ENCODE results near the gene TEX52.

DNA sequence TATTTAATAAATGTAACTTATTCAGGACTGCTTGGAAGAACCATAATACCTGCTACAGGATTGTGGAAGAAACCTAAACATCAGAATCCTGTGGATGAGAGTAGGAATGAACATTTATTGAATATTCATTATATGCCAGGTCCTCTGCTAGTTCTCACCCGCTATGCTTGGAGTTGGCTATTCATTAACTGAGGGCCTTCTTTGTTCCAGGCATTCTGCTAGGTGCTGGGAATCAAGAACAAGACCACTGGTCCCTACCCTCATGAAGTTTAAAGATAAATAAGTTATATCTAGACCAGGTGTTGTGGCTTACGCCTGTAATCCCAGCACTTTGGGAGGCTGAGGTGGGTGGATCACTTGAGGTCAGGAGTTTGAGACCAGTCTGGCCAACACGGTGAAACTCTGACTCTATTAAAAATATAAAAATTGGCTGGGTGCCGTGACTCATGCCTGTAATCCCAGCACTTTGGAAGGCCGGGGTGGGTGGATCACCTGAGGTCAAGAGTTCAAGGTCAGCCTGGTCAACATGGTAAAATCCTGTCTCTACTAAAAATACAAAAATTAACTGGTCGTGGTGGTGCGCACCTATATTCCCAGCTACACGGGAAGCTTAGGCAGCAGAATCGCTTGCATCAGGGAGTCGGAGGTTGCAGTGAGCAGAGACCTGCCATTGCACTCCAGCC, 30.1 kb upstream of the TEX52 start:
- TF ChIP-seq, protein P1, sequence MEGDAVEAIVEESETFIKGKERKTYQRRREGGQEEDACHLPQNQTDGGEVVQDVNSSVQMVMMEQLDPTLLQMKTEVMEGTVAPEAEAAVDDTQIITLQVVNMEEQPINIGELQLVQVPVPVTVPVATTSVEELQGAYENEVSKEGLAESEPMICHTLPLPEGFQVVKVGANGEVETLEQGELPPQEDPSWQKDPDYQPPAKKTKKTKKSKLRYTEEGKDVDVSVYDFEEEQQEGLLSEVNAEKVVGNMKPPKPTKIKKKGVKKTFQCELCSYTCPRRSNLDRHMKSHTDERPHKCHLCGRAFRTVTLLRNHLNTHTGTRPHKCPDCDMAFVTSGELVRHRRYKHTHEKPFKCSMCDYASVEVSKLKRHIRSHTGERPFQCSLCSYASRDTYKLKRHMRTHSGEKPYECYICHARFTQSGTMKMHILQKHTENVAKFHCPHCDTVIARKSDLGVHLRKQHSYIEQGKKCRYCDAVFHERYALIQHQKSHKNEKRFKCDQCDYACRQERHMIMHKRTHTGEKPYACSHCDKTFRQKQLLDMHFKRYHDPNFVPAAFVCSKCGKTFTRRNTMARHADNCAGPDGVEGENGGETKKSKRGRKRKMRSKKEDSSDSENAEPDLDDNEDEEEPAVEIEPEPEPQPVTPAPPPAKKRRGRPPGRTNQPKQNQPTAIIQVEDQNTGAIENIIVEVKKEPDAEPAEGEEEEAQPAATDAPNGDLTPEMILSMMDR (IDR thresholded peaks at IDR 0.05; ENCODE audit: borderline replicate concordance, extremely low read depth, low read length, poor library complexity, severe bottlenecking) = no peak
- no peak for TF ChIP-seq EZH2 (IDR thresholded peaks at IDR 0.05; ENCODE audit: borderline replicate concordance, low read depth, low read length, severe bottlenecking)

Data from DND-41 (cell line).